IMR-90 (cell line): ENCODE results near the gene NTRK3. TPM values are rescaled to one million over a fixed set of nuclear protein-coding genes. Genes with fewer than 3 reads are reported as not detected.

ENCODE experiments used
- ATAC-seq: fragments of 200-7000 bp; cut with Tn5 transposase; 2 replicates; pipeline ENCODE4 v1.9.1; 2020; ENCODE audit warnings: low read depth, mild to moderate bottlenecking, moderate library complexity
- BruUV-seq: library from RNA; stranded (reverse); fragments of 400-500 nt; replicated peaks from 2 replicates; lab custom pipeline; 2021; lab: Mats Ljungman, UMichigan
- CTCF ChIA-PET: fragments of 300-600 bp; formaldehyde crosslinking; extraction: SDS; loops from one replicate; lab custom pipeline; 2021; ENCODE audit warnings: antibody characterized with exemption; lab: Yijun Ruan, JAX
- POLR2A ChIA-PET: fragments of 300-600 bp; sonication (Branson Sonifier 250); formaldehyde crosslinking; loops from one replicate; lab custom pipeline; 2022; ENCODE audit warnings: antibody characterized with exemption; ENCODE audit not compliant: unreplicated experiment; lab: Charles Lee
- DNase-seq: peaks from one replicate; pipeline ENCODE4 v3.0.0; 2013
- H2AFZ ChIP-seq: replicated peaks from 2 replicates; pipeline ENCODE3; 2013; ENCODE audit warnings: low read length, mild to moderate bottlenecking; ENCODE audit not compliant: poor library complexity
- H2AK5ac ChIP-seq: 2 replicates; pipeline ENCODE4 v1.6.1; 2013; ENCODE audit warnings: low read depth, low read length, inconsistent platforms
- H2AK9ac ChIP-seq: replicated peaks from 2 replicates; pipeline ENCODE3; 2013; ENCODE audit warnings: mild to moderate bottlenecking, low read depth, low read length, moderate library complexity; ENCODE audit not compliant: poor library complexity
- H2BK120ac ChIP-seq: 2 replicates; pipeline ENCODE4 v1.6.1; 2013; ENCODE audit warnings: low read depth, low read length, inconsistent platforms
- H2BK15ac ChIP-seq: 3 replicates; pipeline ENCODE4 v1.6.1; 2013; ENCODE audit warnings: low read depth, low read length, inconsistent platforms
- H2BK20ac ChIP-seq: 2 replicates; pipeline ENCODE4 v1.6.1; 2013; ENCODE audit warnings: low read depth, mild to moderate bottlenecking, inconsistent platforms, low read length, moderate library complexity
- H2BK5ac ChIP-seq: 2 replicates; pipeline ENCODE4 v1.6.1; 2013; ENCODE audit warnings: mild to moderate bottlenecking, low read depth, low read length, inconsistent platforms; ENCODE audit not compliant: poor library complexity, severe bottlenecking
- H3K14ac ChIP-seq: replicated peaks from 2 replicates; pipeline ENCODE4 v1.6.1; 2013; ENCODE audit warnings: low read depth, low read length, inconsistent platforms
- H3K18ac ChIP-seq: 2 replicates; pipeline ENCODE4 v1.6.1; 2013; ENCODE audit warnings: low read depth, low read length, control low read depth
- H3K23ac ChIP-seq: 2 replicates; pipeline ENCODE4 v1.6.1; 2013; ENCODE audit warnings: low read depth, low read length, inconsistent platforms
- H3K27ac ChIP-seq: 2 replicates; pipeline ENCODE4 v1.5.1; 2013; ENCODE audit warnings: mild to moderate bottlenecking, control low read depth, low read length; ENCODE audit not compliant: insufficient read depth
- H3K27me3 ChIP-seq: 2 replicates; pipeline ENCODE4 v1.6.1; 2013; ENCODE audit warnings: low read length; ENCODE audit not compliant: control insufficient read depth, insufficient read depth
- H3K36me3 ChIP-seq: 2 replicates; pipeline ENCODE4 v1.6.1; 2013; ENCODE audit warnings: low read length, mixed read lengths; ENCODE audit not compliant: control insufficient read depth, insufficient read depth
- H3K4ac ChIP-seq: 2 replicates; pipeline ENCODE4 v1.6.1; 2013; ENCODE audit warnings: low read depth, low read length, inconsistent platforms
- H3K4me1 ChIP-seq: 2 replicates; pipeline ENCODE4 v1.6.1; 2013; ENCODE audit warnings: low read length, mixed read lengths; ENCODE audit not compliant: control insufficient read depth, insufficient read depth
- H3K4me2 ChIP-seq: 2 replicates; pipeline ENCODE4 v1.6.1; 2013; ENCODE audit warnings: low read depth, mild to moderate bottlenecking, control low read depth, low read length, moderate library complexity
- H3K4me3 ChIP-seq: 2 replicates; pipeline ENCODE4 v1.5.1; 2013; ENCODE audit warnings: low read depth, mild to moderate bottlenecking, control low read depth, low read length, moderate library complexity; ENCODE audit not compliant: insufficient read depth
- H3K56ac ChIP-seq: 2 replicates; pipeline ENCODE4 v1.6.1; 2013; ENCODE audit warnings: low read length, inconsistent platforms; ENCODE audit not compliant: insufficient read depth; ENCODE audit errors: extremely low read depth
- H3K79me1 ChIP-seq, 2 experiments: 2 replicates each; pipeline ENCODE4 v1.6.1; 2013; ENCODE audit warnings: low read length in 2 of 2, inconsistent platforms in 1 of 2, low read depth in 1 of 2
- H3K9ac ChIP-seq: 2 replicates; pipeline ENCODE4 v1.6.1; 2013; ENCODE audit warnings: low read depth, low read length, control low read depth
- H3K9me1 ChIP-seq: 2 replicates; pipeline ENCODE4 v1.6.1; 2013; ENCODE audit warnings: low read length, inconsistent platforms; ENCODE audit not compliant: insufficient read depth
- H3K9me3 ChIP-seq: 2 replicates; pipeline ENCODE4 v1.6.1; 2013; ENCODE audit warnings: low read length; ENCODE audit not compliant: control insufficient read depth, insufficient read depth
- H4K20me1 ChIP-seq: 2 replicates; pipeline ENCODE4 v1.6.1; 2013; ENCODE audit warnings: low read length, inconsistent platforms; ENCODE audit not compliant: insufficient read depth
- H4K5ac ChIP-seq: 2 replicates; pipeline ENCODE4 v1.6.1; 2013; ENCODE audit warnings: mild to moderate bottlenecking, low read depth, low read length, control low read depth
- H4K8ac ChIP-seq, 2 experiments: 2 replicates each; pipeline ENCODE4 v1.6.1; 2013; ENCODE audit warnings: low read depth in 2 of 2, low read length in 2 of 2, control low read depth in 1 of 2, inconsistent platforms in 1 of 2
- H4K91ac ChIP-seq: 2 replicates; pipeline ENCODE4 v1.6.1; 2013; ENCODE audit warnings: low read depth, low read length, inconsistent platforms; ENCODE audit not compliant: insufficient read depth
- BHLHE40 ChIP-seq: fragments of 150-350 bp; IDR thresholded peaks from 2 replicates; pipeline ENCODE4 v1.6.1; 2016; ENCODE audit warnings: mild to moderate bottlenecking, low read depth, low read length
- CEBPB ChIP-seq: IDR thresholded peaks from 2 replicates; pipeline ENCODE4 v1.6.1; 2012; ENCODE audit warnings: low read depth, low read length, improper control_type of control experiment
- CHD1 ChIP-seq: IDR thresholded peaks from 2 replicates; pipeline ENCODE4 v1.6.1; 2012; ENCODE audit warnings: low read depth, low read length, improper control_type of control experiment
- FOS ChIP-seq: fragments of 150-350 bp; IDR thresholded peaks from 2 replicates; pipeline ENCODE4 v1.6.1; 2016; ENCODE audit warnings: low read depth, low read length
- MAFK ChIP-seq: IDR thresholded peaks from 2 replicates; pipeline ENCODE4 v1.6.1; 2012; ENCODE audit warnings: low read depth, low read length, improper control_type of control experiment
- MAZ ChIP-seq: IDR thresholded peaks from 2 replicates; pipeline ENCODE4 v1.6.1; 2012; ENCODE audit warnings: low read depth, mild to moderate bottlenecking, low read length, improper control_type of control experiment, moderate library complexity, borderline replicate concordance
- MXI1 ChIP-seq: IDR thresholded peaks from 2 replicates; pipeline ENCODE4 v1.6.1; 2012; ENCODE audit warnings: low read depth, mild to moderate bottlenecking, low read length, moderate library complexity, borderline replicate concordance
- NFE2L2 ChIP-seq: fragments of 150-350 bp; IDR thresholded peaks from 2 replicates; pipeline ENCODE4 v1.6.1; 2016; ENCODE audit warnings: low read depth, mild to moderate bottlenecking, low read length
- POLR2A ChIP-seq: IDR thresholded peaks from 2 replicates; pipeline ENCODE4 v1.6.1; 2012; ENCODE audit warnings: mild to moderate bottlenecking, low read depth, low read length
- RAD21 ChIP-seq: IDR thresholded peaks from 2 replicates; pipeline ENCODE4 v1.6.1; 2012; ENCODE audit warnings: low read length, improper control_type of control experiment
- RCOR1 ChIP-seq: IDR thresholded peaks from 2 replicates; pipeline ENCODE4 v1.6.1; 2012; ENCODE audit warnings: mild to moderate bottlenecking, low read length, improper control_type of control experiment; ENCODE audit not compliant: insufficient replicate concordance
- RFX5 ChIP-seq: IDR thresholded peaks from 2 replicates; pipeline ENCODE4 v1.8.0; 2012; ENCODE audit warnings: low read depth, mild to moderate bottlenecking, low read length, moderate library complexity
- SMC3 ChIP-seq: fragments of 150-350 bp; IDR thresholded peaks from 2 replicates; pipeline ENCODE4 v1.6.1; 2016; ENCODE audit warnings: low read depth, mild to moderate bottlenecking, antibody characterized with exemption, low read length, moderate library complexity
- USF2 ChIP-seq: fragments of 150-350 bp; IDR thresholded peaks from 2 replicates; pipeline ENCODE4 v1.6.1; 2017; ENCODE audit warnings: mild to moderate bottlenecking, antibody characterized with exemption, low read length, low read depth
- WGBS, 2 experiments: methylation state at CpG; one replicate each; pipeline versions ENCODE4 v1.1.5 to v1.1.7; 2013; ENCODE audit warnings: missing lambda C conversion rate in 2 of 2; ENCODE audit not compliant: insufficient read length in 1 of 2; ENCODE audit errors: extremely low coverage in 2 of 2; 5-methylcytosine and 5-hydroxymethylcytosine counted together
- dilution Hi-C: fragments of 300-500 bp; cut with HindIII; formaldehyde crosslinking; loops from one replicate; pipeline ENCODE4 v1.14.3; 2018; ENCODE audit warnings: low sequenced_read_pairs; ENCODE audit not compliant: unreplicated experiment
- in situ Hi-C: fragments of 300-500 bp; cut with MboI; formaldehyde crosslinking; loops from 3 replicates; pipeline ENCODE4 v1.14.3; 2019; ENCODE audit warnings: low sequenced_read_pairs, inconsistent platforms, mixed read lengths
- intact Hi-C: fragments of 100-400 bp; cut with micrococcal nuclease; formaldehyde crosslinking; loops from 2 replicates; pipeline ENCODE4 v1.10.0; 2022
- polyA plus RNA-seq, 3 experiments: library from polyadenylated mRNA; depleted of rRNA; stranded (reverse); fragments of >200 nt; gene quantifications; 2 replicates each; pipeline ENCODE4 v1.2.3, GENCODE V29; 2012; ENCODE audit warnings: low replicate concordance in 1 of 3
- total RNA-seq: library from RNA; depleted of rRNA; stranded (reverse); fragments of >200 nt; gene quantifications from 2 replicates; pipeline ENCODE4 v1.2.3, GENCODE V29; 2012
- TF ChIP-seq, protein P1 (sequence below): fragments of 150-350 bp; IDR thresholded peaks from 2 replicates; pipeline ENCODE4 v1.6.1; 2016; ENCODE audit warnings: low read depth, mild to moderate bottlenecking, low read length, moderate library complexity, borderline replicate concordance
- TF ChIP-seq, protein P2 (sequence below): conservative IDR thresholded peaks from 2 replicates; pipeline ENCODE4 v1.5.1; 2012; ENCODE audit warnings: mild to moderate bottlenecking, low read depth, low read length, improper control_type of control experiment

Gene NTRK3
- total and polyA plus RNA-seq, 2 of the 4 experiments (the other 2 are of a cell fraction) = under 0.01 to 0.15 TPM

- POLR2A ChIA-PET = no interaction called here
- Histone ChIP-seq H3K56ac (no peak overlapping the region), H3K4me1 (no peaks in the 10 kb centered on the region), H4K5ac (no peak overlapping the region), H4K91ac (no peak overlapping the region), H3K36me3 (no peaks in the 10 kb centered on the region), H3K27ac (no peak overlapping the region), H2BK20ac (no peak overlapping the region), H3K14ac (no peak overlapping the region), H3K4me3 (no peak overlapping the region), H3K18ac (no peak overlapping the region), H2AK5ac (no peak overlapping the region), H3K9me1 (no peaks in the 10 kb centered on the region), H3K4ac (no peak overlapping the region), H3K23ac (no peak overlapping the region), H2AFZ (no peak overlapping the region), H3K9me3 (no peaks in the 10 kb centered on the region; the same call in 1 of the 2 replicates), H3K79me1 (no peaks in the 10 kb centered on the region), H3K9ac (no peak overlapping the region), H2BK15ac (no peak overlapping the region), H3K27me3 (no peaks in the 10 kb centered on the region), H2BK120ac (no peak overlapping the region), H4K20me1 (no peaks in the 10 kb centered on the region), H4K8ac (no peak overlapping the region), H3K4me2 (no peak overlapping the region), H2AK9ac (no peak overlapping the region), H2BK5ac (no peak overlapping the region)
- DNase-seq (no peak), ATAC-seq (no peak)
- intact Hi-C loops = no loop called here
- dilution Hi-C loops = no loop called here
- BruUV-seq = no TSS peak
- WGBS, 2 experiments = no CpG with 5 or more reads among the region's 2 CpGs
- CTCF ChIA-PET = no interaction called here
- TF ChIP-seq USF2 = no peak
- no peak for TF ChIP-seq RCOR1
- TF ChIP-seq NFE2L2 = no peak
- TF ChIP-seq, protein P1, sequence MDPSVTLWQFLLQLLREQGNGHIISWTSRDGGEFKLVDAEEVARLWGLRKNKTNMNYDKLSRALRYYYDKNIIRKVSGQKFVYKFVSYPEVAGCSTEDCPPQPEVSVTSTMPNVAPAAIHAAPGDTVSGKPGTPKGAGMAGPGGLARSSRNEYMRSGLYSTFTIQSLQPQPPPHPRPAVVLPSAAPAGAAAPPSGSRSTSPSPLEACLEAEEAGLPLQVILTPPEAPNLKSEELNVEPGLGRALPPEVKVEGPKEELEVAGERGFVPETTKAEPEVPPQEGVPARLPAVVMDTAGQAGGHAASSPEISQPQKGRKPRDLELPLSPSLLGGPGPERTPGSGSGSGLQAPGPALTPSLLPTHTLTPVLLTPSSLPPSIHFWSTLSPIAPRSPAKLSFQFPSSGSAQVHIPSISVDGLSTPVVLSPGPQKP = no peak
- TF ChIP-seq CEBPB = no peak
- TF ChIP-seq SMC3 = no peak
- no peak for TF ChIP-seq CHD1
- TF ChIP-seq RFX5 = no peak
- no peak for TF ChIP-seq MXI1
- TF ChIP-seq RAD21 = no peak
- TF ChIP-seq, protein P2, sequence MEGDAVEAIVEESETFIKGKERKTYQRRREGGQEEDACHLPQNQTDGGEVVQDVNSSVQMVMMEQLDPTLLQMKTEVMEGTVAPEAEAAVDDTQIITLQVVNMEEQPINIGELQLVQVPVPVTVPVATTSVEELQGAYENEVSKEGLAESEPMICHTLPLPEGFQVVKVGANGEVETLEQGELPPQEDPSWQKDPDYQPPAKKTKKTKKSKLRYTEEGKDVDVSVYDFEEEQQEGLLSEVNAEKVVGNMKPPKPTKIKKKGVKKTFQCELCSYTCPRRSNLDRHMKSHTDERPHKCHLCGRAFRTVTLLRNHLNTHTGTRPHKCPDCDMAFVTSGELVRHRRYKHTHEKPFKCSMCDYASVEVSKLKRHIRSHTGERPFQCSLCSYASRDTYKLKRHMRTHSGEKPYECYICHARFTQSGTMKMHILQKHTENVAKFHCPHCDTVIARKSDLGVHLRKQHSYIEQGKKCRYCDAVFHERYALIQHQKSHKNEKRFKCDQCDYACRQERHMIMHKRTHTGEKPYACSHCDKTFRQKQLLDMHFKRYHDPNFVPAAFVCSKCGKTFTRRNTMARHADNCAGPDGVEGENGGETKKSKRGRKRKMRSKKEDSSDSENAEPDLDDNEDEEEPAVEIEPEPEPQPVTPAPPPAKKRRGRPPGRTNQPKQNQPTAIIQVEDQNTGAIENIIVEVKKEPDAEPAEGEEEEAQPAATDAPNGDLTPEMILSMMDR = no peak
- TF ChIP-seq MAZ = no peak
- no peak for TF ChIP-seq POLR2A
- no peak for TF ChIP-seq BHLHE40
- TF ChIP-seq MAFK = no peak
- TF ChIP-seq FOS = no peak
- in situ Hi-C loops = no loop called here
Observed at GRCh38 chr15:87917480-87917879, 339.1 kb downstream of the NTRK3 start.
